ENCODE data around the gene AGBL5.
"Not testable (repeated sequence)": the region's sequence is repeated elsewhere in the genome, so short reads cannot be mapped to it uniquely, and the experiment has no call there.

AGBL5 gene

DNA sequence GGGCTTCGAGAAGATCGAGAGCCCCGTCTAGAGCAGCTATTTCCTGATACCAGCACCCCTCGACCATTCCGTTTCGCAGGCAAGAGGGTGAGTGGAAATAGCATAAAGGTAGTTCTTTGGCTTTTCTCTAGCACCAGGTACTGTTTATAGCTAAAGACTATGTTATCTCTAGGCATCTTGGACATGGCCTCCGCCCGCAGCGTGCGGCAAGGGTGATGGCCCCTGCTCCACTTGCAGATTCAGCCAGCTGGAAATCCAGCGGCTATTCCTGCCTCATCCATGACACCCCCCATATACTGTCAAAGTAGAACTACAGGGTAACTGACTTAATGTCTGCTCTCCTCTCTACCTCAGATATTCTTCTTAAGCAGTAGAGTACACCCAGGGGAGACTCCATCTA is 3.3 kb downstream of the AGBL5 start:
- no peak for DNase-seq

- DNase-seq = no peak
Measured at GRCh38 chr2:27057184-27057583, 5.7 kb downstream of the AGBL5 start.

GRCh38 chr2:27058210-27058609 is 6.7 kb downstream of the AGBL5 start:
- DNase-seq = no peak

GRCh38 chr2:27059141-27059820 is 7.8 kb downstream of the AGBL5 start:
- no peak for DNase-seq

- DNase-seq = no peak
Measured at GRCh38 chr2:27060323-27060722, 8.9 kb downstream of the AGBL5 start.

GRCh38 chr2:27065128-27065527 is 13.7 kb downstream of the AGBL5 start:
- DNase-seq = no peak

DNA sequence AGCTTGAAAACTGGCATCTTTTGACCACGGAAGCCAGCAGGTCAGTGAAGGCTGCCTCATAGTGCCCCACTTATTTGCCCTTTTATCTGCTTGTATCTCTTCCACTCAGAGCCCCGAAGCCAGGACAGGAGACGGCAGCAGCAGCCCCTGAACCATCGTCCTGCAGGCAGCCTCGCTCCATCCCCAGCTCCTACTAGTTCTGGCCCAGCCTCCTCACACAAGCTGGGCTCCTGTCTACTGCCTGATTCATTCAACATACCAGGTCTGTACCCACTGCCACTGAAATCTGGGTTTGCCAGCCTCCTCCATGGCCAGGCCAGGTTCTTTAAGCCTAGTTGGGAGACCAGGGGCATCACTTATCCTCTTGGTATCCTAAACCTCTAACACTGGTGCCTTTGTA is 15.9 kb downstream of the AGBL5 start:
- no peak for DNase-seq

DNA sequence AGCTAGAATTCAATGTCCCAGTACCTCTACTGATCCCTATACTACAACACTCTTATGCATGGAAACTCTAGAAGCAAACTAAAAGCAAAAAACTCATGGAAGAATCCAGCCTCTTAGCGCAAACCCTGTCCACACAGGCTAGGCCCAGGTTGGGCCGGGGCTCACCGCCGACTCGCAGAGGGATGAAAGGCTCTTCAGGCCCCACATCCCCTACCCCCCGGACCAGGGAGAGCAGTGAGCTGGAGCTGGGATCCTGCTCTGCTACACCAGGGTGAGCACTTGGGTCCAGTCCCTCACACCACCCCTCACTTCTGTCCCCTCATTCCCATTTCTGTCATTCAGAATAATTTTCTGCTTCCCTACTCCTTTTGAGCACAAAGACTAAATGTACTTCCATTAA is 18.0 kb downstream of the AGBL5 start:
- no peak for DNase-seq

GRCh38 chr2:27069961-27070618 is 18.6 kb downstream of the AGBL5 start:
- no peak for DNase-seq

GRCh38 chr2:27070653-27071276 is 19.3 kb downstream of the AGBL5 start:
- DNase-seq = no peak

- DNase-seq = peak; percentile 91
Measured at GRCh38 chr2:27071277-27071989, 20.0 kb downstream of the AGBL5 start, which contains the start of gene OST4. Gene OST4 (minus strand): TSS chr2:27071654.

DNA sequence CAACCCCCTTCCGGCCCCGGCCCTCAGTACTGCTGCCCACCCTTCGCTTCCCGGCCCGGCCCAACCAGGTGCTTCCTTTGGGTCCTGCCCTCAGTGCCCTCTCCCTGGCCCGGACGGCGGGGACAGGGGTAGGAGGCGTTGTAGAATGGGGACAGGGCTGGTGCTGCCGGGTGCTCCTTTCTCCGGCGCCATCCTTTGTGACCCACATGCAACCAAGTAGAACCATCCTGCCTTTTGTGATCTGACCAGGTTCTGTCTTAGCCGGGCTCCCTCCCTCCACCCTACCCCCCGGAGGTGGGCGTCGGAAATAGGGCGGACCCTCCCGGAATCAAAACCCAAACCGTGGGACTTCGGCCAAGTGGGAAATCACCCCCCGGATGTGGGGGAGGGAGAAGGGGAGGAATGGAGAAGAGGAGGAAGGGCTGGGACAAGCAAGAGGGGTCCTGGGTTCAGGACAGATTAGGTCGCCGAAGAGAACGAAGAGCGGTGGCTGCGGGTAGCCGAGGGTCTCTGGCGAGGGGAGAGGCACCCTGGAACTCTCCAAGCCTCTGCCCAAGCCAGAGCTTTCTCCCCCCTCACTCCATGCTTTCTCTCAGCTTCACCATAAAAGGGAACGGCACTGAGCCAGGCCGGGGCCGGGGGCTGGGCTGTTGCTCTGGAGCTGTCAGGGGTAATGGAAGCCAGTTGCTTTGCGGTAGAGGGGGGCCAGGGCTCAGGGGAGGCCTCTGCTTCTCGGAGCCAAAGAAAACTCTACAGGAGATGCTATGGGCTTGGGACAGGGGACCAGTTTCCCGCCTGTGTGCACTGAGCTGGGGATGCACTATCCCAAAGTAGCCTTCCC is 20.7 kb downstream of the AGBL5 start:
- DNase-seq = no peak

DNA sequence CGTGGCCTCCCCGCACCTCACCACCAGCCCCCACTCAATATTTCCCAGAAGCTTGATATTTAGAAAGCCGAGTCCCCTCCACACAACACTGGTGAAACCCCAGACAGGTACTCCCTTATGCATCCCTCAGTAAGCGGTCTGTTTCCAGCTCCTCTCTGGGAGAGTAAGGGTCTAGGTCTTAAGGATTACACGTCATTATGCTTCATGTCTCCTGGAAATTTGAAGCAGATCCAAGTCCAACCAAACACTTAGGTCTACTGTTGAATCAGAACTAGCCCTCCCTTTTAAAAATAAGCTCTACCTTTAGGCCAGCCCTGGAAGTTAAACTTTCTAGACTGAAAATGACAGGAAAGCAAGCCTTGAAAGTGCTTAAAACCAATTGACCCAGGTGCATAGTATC is 21.5 kb downstream of the AGBL5 start:
- DNase-seq = no peak

DNA sequence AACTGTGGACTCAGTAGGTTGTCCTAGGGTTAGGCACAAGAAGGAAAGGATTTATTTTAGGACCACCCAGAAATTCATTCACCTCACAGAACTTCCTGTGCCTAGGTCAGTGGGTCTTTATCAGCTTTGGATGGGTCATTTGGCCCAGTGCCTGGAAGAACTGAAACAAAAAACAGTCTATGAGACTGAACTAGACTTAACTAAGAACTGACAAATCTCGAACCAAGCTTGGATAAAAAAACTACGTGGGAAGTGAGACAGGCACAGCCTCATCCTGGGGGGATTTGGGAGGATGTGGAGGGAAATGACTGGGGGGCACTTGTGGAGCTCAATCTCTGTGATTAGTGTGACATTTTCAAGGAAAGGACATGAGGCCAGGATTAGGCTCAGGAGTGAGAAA is 22.3 kb downstream of the AGBL5 start:
- no peak for DNase-seq

GRCh38 chr2:27074738-27075565 is 23.5 kb downstream of the AGBL5 start:
- no peak for DNase-seq

DNA sequence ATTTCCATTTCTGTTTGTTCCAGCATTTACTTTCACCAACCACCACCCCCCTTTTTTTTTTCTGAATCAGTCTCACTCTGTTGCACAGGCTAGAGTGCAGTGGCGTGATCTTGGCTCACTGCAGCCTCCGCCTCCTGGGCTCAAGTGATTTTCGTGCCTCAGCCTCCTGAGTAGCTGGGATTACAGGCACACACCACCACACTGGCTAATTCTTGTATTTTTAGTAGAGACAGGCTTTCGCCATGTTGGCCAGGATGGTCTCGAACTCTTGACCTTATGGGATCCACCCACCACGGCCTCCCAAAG is 24.1 kb downstream of the AGBL5 start:
- not testable (repeated sequence) for DNase-seq

DNA sequence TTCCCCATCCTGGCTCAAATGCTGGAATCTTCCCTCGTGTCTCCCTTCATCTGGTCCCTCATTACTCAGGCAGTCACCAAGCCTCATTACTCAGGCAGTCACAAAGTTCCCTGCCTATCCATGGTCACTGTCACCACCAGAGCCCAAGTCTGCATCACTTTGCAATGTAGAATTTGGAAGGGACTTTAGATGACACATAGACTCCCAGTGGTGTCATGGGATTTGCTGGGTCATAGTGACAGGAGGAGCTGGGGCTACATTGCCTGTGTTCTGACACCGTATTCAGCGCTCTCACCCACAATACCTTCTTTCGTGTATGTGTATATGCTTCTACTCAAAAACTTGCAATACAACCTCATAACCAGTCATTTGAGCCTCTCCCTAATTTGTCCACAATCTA is 24.9 kb downstream of the AGBL5 start:
- DNase-seq = no peak

DNA sequence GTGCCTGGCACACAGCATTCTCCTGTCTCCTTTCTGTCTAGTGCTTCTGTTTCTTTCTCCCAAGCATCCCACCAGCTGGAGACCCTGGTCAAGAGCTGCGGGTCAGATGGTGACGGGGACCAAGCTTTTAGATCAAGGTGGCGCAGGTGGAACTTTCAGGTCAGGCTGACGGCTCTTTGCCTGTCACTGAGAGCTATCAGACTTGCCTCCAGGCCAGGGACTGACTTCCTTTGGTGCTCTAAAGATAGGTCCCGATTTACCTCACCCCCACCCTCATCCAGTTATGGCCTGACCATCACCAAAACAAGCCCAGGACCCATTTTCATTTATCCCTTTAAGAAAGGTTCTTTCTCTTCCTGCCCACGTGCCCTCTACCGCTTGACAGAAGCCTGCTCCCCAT is 25.8 kb downstream of the AGBL5 start:
- DNase-seq = no peak

GRCh38 chr2:27078267-27079194 is 27.1 kb downstream of the AGBL5 start, which contains the start of gene EMILIN1:
Gene EMILIN1 (plus strand): TSS chr2:27078615. CDS start chr2:27079066, 451 bp downstream.
- no peak for DNase-seq

GRCh38 chr2:27079233-27080139 is 28.0 kb downstream of the AGBL5 start:
- DNase-seq = no peak

Data from activated naive CD4-positive, alpha-beta T cell treated with anti-CD3 and anti-CD28 coated beads, Interleukin-2, amount 50 U/mL, for 16 hours (primary cell).